WTC11 (cell line): Measurements from ENCODE around the gene GUCD1.

Source experiments
- CTCF ChIP-seq: fragments of 200-600 bp; IDR thresholded peaks from 2 replicates; pipeline ENCODE4 v1.8.0; 2022; ENCODE audit warnings: antibody characterized with exemption
- FOXK1 ChIP-seq: sonication (generic); formaldehyde crosslinking; IDR thresholded peaks from 2 replicates; pipeline ENCODE4 v1.8.0; 2022; ENCODE audit warnings: mild to moderate bottlenecking, moderate library complexity, missing genetic modification reagents
- NR2C2 ChIP-seq: sonication (generic); formaldehyde crosslinking; IDR thresholded peaks from 2 replicates; pipeline ENCODE4 v1.8.0; 2022; ENCODE audit warnings: mild to moderate bottlenecking, missing genetic modification reagents
- ZNF232 ChIP-seq: sonication (generic); formaldehyde crosslinking; IDR thresholded peaks from 2 replicates; pipeline ENCODE4 v1.8.0; 2022; ENCODE audit warnings: mild to moderate bottlenecking, missing genetic modification reagents
- ZNF281 ChIP-seq: sonication (generic); formaldehyde crosslinking; IDR thresholded peaks from 2 replicates; pipeline ENCODE4 v1.8.0; 2023; ENCODE audit warnings: mild to moderate bottlenecking, missing genetic modification reagents

GRCh38 chr22:24501301-24502005 lies 53.5 kb downstream of the GUCD1 start:
- TF ChIP-seq CTCF (no peak), ZNF232 (CRISPR knock-in tag) (no peak), FOXK1 (no peak), NR2C2 (CRISPR knock-in tag) (no peak), ZNF281 (CRISPR knock-in tag) (no peak)
